Liver (tissue), 9 donors: ENCODE measurements around the gene FOXS1. TPM values are rescaled to one million over a fixed set of nuclear protein-coding genes. Genes with fewer than 3 reads are reported as not detected.

Experiments
- DNase-seq: peaks from one replicate; pipeline ENCODE4 v3.0.0-alpha.2; 2017; ENCODE audit warnings: low spot score
- H3K27ac ChIP-seq, 2 donors: one replicate each; pipeline ENCODE4 v1.7.0; 2013; ENCODE audit warnings: inconsistent platforms in 2 of 2, low read length in 2 of 2, control low read depth in 1 of 2, low read depth in 1 of 2, mild to moderate bottlenecking in 1 of 2
- H3K27me3 ChIP-seq, 4 donors: one replicate each; pipeline versions ENCODE4 v1.6.1 to v1.7.0; 2013; ENCODE audit warnings: low read length in 3 of 4, inconsistent platforms in 1 of 4, mild to moderate bottlenecking in 1 of 4, moderate library complexity in 1 of 4; ENCODE audit not compliant: control insufficient read depth in 4 of 4, insufficient read depth in 4 of 4
- H3K36me3 ChIP-seq, 4 donors: one replicate each; pipeline versions ENCODE4 v1.6.1 to v1.7.0; 2013; ENCODE audit warnings: low read length in 3 of 4, mild to moderate bottlenecking in 3 of 4, low read depth in 1 of 4, moderate library complexity in 1 of 4; ENCODE audit not compliant: control insufficient read depth in 4 of 4, insufficient read depth in 3 of 4
- H3K4me1 ChIP-seq, 4 donors: one replicate each; pipeline versions ENCODE4 v1.6.1 to v1.7.0; 2013; ENCODE audit warnings: low read length in 3 of 4, mild to moderate bottlenecking in 3 of 4, moderate library complexity in 1 of 4; ENCODE audit not compliant: control insufficient read depth in 4 of 4, insufficient read depth in 4 of 4
- H3K4me3 ChIP-seq, 3 donors: one replicate each; pipeline versions ENCODE4 v1.6.1 to v1.7.0; 2013; ENCODE audit warnings: low read length in 3 of 3, control low read depth in 1 of 3, low read depth in 1 of 3, mild to moderate bottlenecking in 1 of 3
- H3K9ac ChIP-seq, 2 donors: one replicate each; pipeline ENCODE4 v1.7.0; 2013; ENCODE audit warnings: low read length in 2 of 2, mild to moderate bottlenecking in 2 of 2, moderate library complexity in 2 of 2, control low read depth in 1 of 2, low read depth in 1 of 2
- H3K9me3 ChIP-seq, 4 donors: one replicate each; pipeline versions ENCODE4 v1.6.1 to v1.7.0; 2013; ENCODE audit warnings: low read length in 3 of 4; ENCODE audit not compliant: control insufficient read depth in 4 of 4
- ATF3 ChIP-seq: IDR thresholded peaks from 2 replicates; pipeline ENCODE4 v1.6.1; 2016; ENCODE audit warnings: antibody characterized with exemption
- EGR1 ChIP-seq, 2 donors: IDR thresholded peaks; 2 replicates each; pipeline ENCODE4 v1.6.1; 2016 to 2018; ENCODE audit warnings: antibody characterized with exemption in 2 of 2, low read depth in 2 of 2
- FOXA1 ChIP-seq: IDR thresholded peaks from 2 replicates; pipeline ENCODE4 v1.6.1; 2016; ENCODE audit warnings: antibody characterized with exemption
- FOXA2 ChIP-seq: IDR thresholded peaks from 2 replicates; pipeline ENCODE4 v1.6.1; 2016; ENCODE audit warnings: antibody characterized with exemption
- GABPA ChIP-seq, 2 donors: IDR thresholded peaks in 1 of 2; conservative IDR thresholded peaks in 1 of 2; 2 replicates each; pipeline ENCODE4 v1.6.1; 2016; ENCODE audit warnings: antibody characterized with exemption in 2 of 2, mild to moderate bottlenecking in 1 of 2, moderate library complexity in 1 of 2
- HNF4A ChIP-seq, 2 donors: conservative IDR thresholded peaks; 2 replicates each; pipeline ENCODE4 v1.6.1; 2016; ENCODE audit warnings: antibody characterized with exemption in 2 of 2, mild to moderate bottlenecking in 2 of 2
- HNF4G ChIP-seq: IDR thresholded peaks from 2 replicates; pipeline ENCODE4 v1.6.1; 2016; ENCODE audit warnings: antibody characterized with exemption
- JUND ChIP-seq, 2 donors: IDR thresholded peaks; 2 replicates each; pipeline ENCODE4 v1.6.1; 2016; ENCODE audit warnings: antibody characterized with exemption in 2 of 2
- NR2F2 ChIP-seq: IDR thresholded peaks from 2 replicates; pipeline ENCODE4 v1.6.1; 2016; ENCODE audit warnings: antibody characterized with exemption
- RAD21 ChIP-seq, 2 donors: IDR thresholded peaks; 2 replicates each; pipeline ENCODE4 v1.6.1; 2016; ENCODE audit warnings: antibody characterized with exemption in 2 of 2, mild to moderate bottlenecking in 2 of 2
- RXRA ChIP-seq, 2 donors: IDR thresholded peaks; 2 replicates each; pipeline ENCODE4 v1.6.1; 2017 to 2018; ENCODE audit warnings: antibody characterized with exemption in 2 of 2, mild to moderate bottlenecking in 1 of 2
- SP1 ChIP-seq: IDR thresholded peaks from 2 replicates; pipeline ENCODE4 v1.6.1; 2018; ENCODE audit warnings: antibody characterized with exemption, mild to moderate bottlenecking
- TAF1 ChIP-seq: conservative IDR thresholded peaks from 2 replicates; pipeline ENCODE4 v1.6.1; 2016; ENCODE audit warnings: antibody characterized with exemption, mild to moderate bottlenecking
- YY1 ChIP-seq: IDR thresholded peaks from 2 replicates; pipeline ENCODE4 v1.6.1; 2016; ENCODE audit warnings: antibody characterized with exemption, mild to moderate bottlenecking
- ZBTB33 ChIP-seq: IDR thresholded peaks from 2 replicates; pipeline ENCODE4 v1.6.1; 2016; ENCODE audit warnings: antibody characterized with exemption
- WGBS: extraction: QIAGEN DNeasy Blood & Tissue Kit; methylation state at CpG from one replicate; pipeline ENCODE4 v1.1.7; 2013; 5-methylcytosine and 5-hydroxymethylcytosine counted together
- polyA plus RNA-seq, 2 donors: library from polyadenylated mRNA; stranded (reverse) in 1 of 2; unstranded in 1 of 2; fragments of 200-250 nt in 1 of 2; fragments of >200 nt in 1 of 2; fragmentation: Nextera tagmentation in 1 of 2; extraction: Ambion mirVana in 1 of 2; gene quantifications; one replicate each; pipeline versions ENCODE4 v1.2.1 to v1.2.3, GENCODE V29; 2013 to 2015
- total RNA-seq, 2 donors: library from RNA; depleted of rRNA; stranded (reverse); fragments of >200 nt; gene quantifications; one replicate each; pipeline ENCODE4 v1.2.3, GENCODE V29; 2014
- TF ChIP-seq, protein P1 (sequence below): fragments of 150-350 bp; IDR thresholded peaks from 2 replicates; pipeline ENCODE4 v1.5.1; 2017; ENCODE audit warnings: improper control_type of control experiment, low read depth, low read length; ENCODE audit not compliant: missing input control
- TF ChIP-seq, protein P2 (sequence below): IDR thresholded peaks from 2 replicates; pipeline ENCODE4 v1.6.1; 2016; ENCODE audit warnings: antibody characterized with exemption
- TF ChIP-seq, protein P3 (sequence below): IDR thresholded peaks from 2 replicates; pipeline ENCODE4 v1.6.1; 2016; ENCODE audit warnings: antibody characterized with exemption, mild to moderate bottlenecking
- donor health status: healthy.
- donor health status: healthy.
- donor health status: healthy.
- donor health status: healthy.
- donor health status: healthy.

FOXS1 gene
- total and polyA plus RNA-seq, 4 donors = 0.21 to 0.51 (median 0.28) TPM

GRCh38 chr20:31826074-31826473 is 19.3 kb downstream of the FOXS1 start:
- no peak overlapping the region for H3K9ac ChIP-seq
- DNase-seq = no peak
- peaks cover 0 to 10% (median 2%) of the 10 kb centered on the region in 4 donors for H3K4me1 ChIP-seq
- H3K27me3 ChIP-seq = no peaks in the 10 kb centered on the region
- no peaks in the 10 kb centered on the region for H3K9me3 ChIP-seq
- no peak overlapping the region for H3K4me3 ChIP-seq
- no peak for TF ChIP-seq TAF1
- no peak for TF ChIP-seq GABPA (IDR thresholded peaks at IDR 0.05 in 1 of 2, conservative IDR thresholded peaks at IDR 0.05 in 1 of 2)
- TF ChIP-seq RAD21 (IDR thresholded peaks at IDR 0.05) = no peak
- TF ChIP-seq FOXA1 = no peak
- no peak for TF ChIP-seq JUND (IDR thresholded peaks at IDR 0.05)
- TF ChIP-seq YY1 = no peak
- TF ChIP-seq NR2F2 = no peak
- TF ChIP-seq RXRA (IDR thresholded peaks at IDR 0.05) = no peak
- no peak for TF ChIP-seq EGR1 (IDR thresholded peaks at IDR 0.05; ENCODE audit: low read depth in 2 of 2)
- TF ChIP-seq, protein P1, sequence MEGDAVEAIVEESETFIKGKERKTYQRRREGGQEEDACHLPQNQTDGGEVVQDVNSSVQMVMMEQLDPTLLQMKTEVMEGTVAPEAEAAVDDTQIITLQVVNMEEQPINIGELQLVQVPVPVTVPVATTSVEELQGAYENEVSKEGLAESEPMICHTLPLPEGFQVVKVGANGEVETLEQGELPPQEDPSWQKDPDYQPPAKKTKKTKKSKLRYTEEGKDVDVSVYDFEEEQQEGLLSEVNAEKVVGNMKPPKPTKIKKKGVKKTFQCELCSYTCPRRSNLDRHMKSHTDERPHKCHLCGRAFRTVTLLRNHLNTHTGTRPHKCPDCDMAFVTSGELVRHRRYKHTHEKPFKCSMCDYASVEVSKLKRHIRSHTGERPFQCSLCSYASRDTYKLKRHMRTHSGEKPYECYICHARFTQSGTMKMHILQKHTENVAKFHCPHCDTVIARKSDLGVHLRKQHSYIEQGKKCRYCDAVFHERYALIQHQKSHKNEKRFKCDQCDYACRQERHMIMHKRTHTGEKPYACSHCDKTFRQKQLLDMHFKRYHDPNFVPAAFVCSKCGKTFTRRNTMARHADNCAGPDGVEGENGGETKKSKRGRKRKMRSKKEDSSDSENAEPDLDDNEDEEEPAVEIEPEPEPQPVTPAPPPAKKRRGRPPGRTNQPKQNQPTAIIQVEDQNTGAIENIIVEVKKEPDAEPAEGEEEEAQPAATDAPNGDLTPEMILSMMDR = no peak
- no peak for TF ChIP-seq ATF3
- no peak for TF ChIP-seq HNF4A (conservative IDR thresholded peaks at IDR 0.05)
- TF ChIP-seq SP1 = no peak
- TF ChIP-seq, protein P2, sequence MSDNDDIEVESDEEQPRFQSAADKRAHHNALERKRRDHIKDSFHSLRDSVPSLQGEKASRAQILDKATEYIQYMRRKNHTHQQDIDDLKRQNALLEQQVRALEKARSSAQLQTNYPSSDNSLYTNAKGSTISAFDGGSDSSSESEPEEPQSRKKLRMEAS = no peak
- TF ChIP-seq FOXA2 = no peak
- TF ChIP-seq, protein P3, sequence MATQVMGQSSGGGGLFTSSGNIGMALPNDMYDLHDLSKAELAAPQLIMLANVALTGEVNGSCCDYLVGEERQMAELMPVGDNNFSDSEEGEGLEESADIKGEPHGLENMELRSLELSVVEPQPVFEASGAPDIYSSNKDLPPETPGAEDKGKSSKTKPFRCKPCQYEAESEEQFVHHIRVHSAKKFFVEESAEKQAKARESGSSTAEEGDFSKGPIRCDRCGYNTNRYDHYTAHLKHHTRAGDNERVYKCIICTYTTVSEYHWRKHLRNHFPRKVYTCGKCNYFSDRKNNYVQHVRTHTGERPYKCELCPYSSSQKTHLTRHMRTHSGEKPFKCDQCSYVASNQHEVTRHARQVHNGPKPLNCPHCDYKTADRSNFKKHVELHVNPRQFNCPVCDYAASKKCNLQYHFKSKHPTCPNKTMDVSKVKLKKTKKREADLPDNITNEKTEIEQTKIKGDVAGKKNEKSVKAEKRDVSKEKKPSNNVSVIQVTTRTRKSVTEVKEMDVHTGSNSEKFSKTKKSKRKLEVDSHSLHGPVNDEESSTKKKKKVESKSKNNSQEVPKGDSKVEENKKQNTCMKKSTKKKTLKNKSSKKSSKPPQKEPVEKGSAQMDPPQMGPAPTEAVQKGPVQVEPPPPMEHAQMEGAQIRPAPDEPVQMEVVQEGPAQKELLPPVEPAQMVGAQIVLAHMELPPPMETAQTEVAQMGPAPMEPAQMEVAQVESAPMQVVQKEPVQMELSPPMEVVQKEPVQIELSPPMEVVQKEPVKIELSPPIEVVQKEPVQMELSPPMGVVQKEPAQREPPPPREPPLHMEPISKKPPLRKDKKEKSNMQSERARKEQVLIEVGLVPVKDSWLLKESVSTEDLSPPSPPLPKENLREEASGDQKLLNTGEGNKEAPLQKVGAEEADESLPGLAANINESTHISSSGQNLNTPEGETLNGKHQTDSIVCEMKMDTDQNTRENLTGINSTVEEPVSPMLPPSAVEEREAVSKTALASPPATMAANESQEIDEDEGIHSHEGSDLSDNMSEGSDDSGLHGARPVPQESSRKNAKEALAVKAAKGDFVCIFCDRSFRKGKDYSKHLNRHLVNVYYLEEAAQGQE = no peak
- no peak for TF ChIP-seq HNF4G
- TF ChIP-seq ZBTB33 = no peak
- no peak overlapping the region for H3K27ac ChIP-seq
- H3K36me3 ChIP-seq = no peaks in the 10 kb centered on the region
- WGBS = 88% methylated on average over 5 of the region's 5 CpGs
